Measurements from ENCODE around the gene METTL6.
"Not testable (repeated sequence)": the region's sequence is repeated elsewhere in the genome, so short reads cannot be mapped to it uniquely, and the experiment has no call there.

METTL6 gene

GRCh38 chr3:15450438-15451215 lies 23.3 kb upstream of the METTL6 start:
- DNase-seq = no peak

GRCh38 chr3:15449489-15450224 lies 22.3 kb upstream of the METTL6 start:
- DNase-seq = no peak

- DNase-seq = no peak
Observed at GRCh38 chr3:15443826-15444524, 16.6 kb upstream of the METTL6 start.

GRCh38 chr3:15440891-15441290 lies 13.5 kb upstream of the METTL6 start:
- DNase-seq = no peak

- no peak for DNase-seq
Observed at GRCh38 chr3:15439476-15439875, 12.1 kb upstream of the METTL6 start.

- no peak for DNase-seq
Observed at GRCh38 chr3:15438983-15439382, 11.6 kb upstream of the METTL6 start.

GRCh38 chr3:15436246-15436645 lies 8.9 kb upstream of the METTL6 start:
- DNase-seq = no peak

- DNase-seq = no peak
Observed at GRCh38 chr3:15434756-15435155, 7.4 kb upstream of the METTL6 start.

- no peak for DNase-seq
Observed at GRCh38 chr3:15433531-15433930, 6.2 kb upstream of the METTL6 start.

GRCh38 chr3:15431256-15431837 lies 4.0 kb upstream of the METTL6 start:
- no peak for DNase-seq

- no peak for DNase-seq
Observed at GRCh38 chr3:15430624-15431023, 3.3 kb upstream of the METTL6 start.

- no peak for DNase-seq
Observed at GRCh38 chr3:15429080-15429479, 1.7 kb upstream of the METTL6 start.

- no peak for DNase-seq
Observed at GRCh38 chr3:15428539-15428938, 1.2 kb upstream of the METTL6 start.

GRCh38 chr3:15427981-15428380 lies 637 bp upstream of the METTL6 start:
- DNase-seq = no peak

GRCh38 chr3:15426579-15427118 lies 695 bp downstream of the METTL6 start:
- DNase-seq = no peak

- no peak for DNase-seq
Observed at GRCh38 chr3:15420871-15421270, 6.5 kb downstream of the METTL6 start.

GRCh38 chr3:15410966-15411365 lies 16.4 kb downstream of the METTL6 start:
- not testable (repeated sequence) for DNase-seq

GRCh38 chr3:15409774-15410173 lies 17.6 kb downstream of the METTL6 start:
- no peak for DNase-seq

GRCh38 chr3:15409239-15409638 lies 18.1 kb downstream of the METTL6 start:
- no peak for DNase-seq

GRCh38 chr3:15405448-15406050 lies 21.8 kb downstream of the METTL6 start:
- DNase-seq = peak; percentile 34

- no peak for DNase-seq
Observed at GRCh38 chr3:15404767-15405166, 22.6 kb downstream of the METTL6 start.

- DNase-seq = no peak
Observed at GRCh38 chr3:15403965-15404364, 23.4 kb downstream of the METTL6 start.

- DNase-seq = no peak
Observed at GRCh38 chr3:15403495-15403894, 23.8 kb downstream of the METTL6 start.

Measured in NCI-H1092 (cell line).